KOPT-K1 (cell line): ENCODE measurements around the gene AMIGO1.

Experiments
- H3K27ac ChIP-seq: fragments of 200-600 bp; sonication (generic); 2 replicates; pipeline ENCODE4 v1.5.1; 2016; ENCODE audit warnings: antibody characterized with exemption, mild to moderate bottlenecking, low read depth, low read length; ENCODE audit not compliant: poor library complexity, severe bottlenecking
- H3K36me3 ChIP-seq: fragments of 200-600 bp; sonication (generic); 2 replicates; pipeline ENCODE4 v1.5.1; 2017; ENCODE audit warnings: antibody characterized with exemption, mild to moderate bottlenecking, low read length, moderate library complexity; ENCODE audit not compliant: insufficient read depth
- H3K9me3 ChIP-seq: fragments of 200-600 bp; sonication (generic); 2 replicates; pipeline ENCODE4 v1.5.1; 2017; ENCODE audit warnings: antibody characterized with exemption, low read length, mild to moderate bottlenecking; ENCODE audit not compliant: insufficient read depth, poor library complexity, severe bottlenecking

Gene AMIGO1

GRCh38 chr1:109523706-109524105 is 14.2 kb upstream of the AMIGO1 start:
- H3K36me3 ChIP-seq = no peaks in the 10 kb centered on the region
- no peak overlapping the region for H3K27ac ChIP-seq
- no peaks in the 10 kb centered on the region for H3K9me3 ChIP-seq

- no peaks in the 10 kb centered on the region for H3K36me3 ChIP-seq
- H3K27ac ChIP-seq = no peak overlapping the region
- H3K9me3 ChIP-seq = no peaks in the 10 kb centered on the region
These were observed 12.5 kb upstream of the AMIGO1 start for GRCh38 chr1:109522026-109522425.

- Histone ChIP-seq H3K9me3 (no peaks in the 10 kb centered on the region), H3K27ac (no peak overlapping the region), H3K36me3 (no peaks in the 10 kb centered on the region)
These were observed 11.8 kb upstream of the AMIGO1 start for GRCh38 chr1:109521002-109521951.

- H3K9me3 ChIP-seq = no peaks in the 10 kb centered on the region
- no peak overlapping the region for H3K27ac ChIP-seq
- H3K36me3 ChIP-seq = no peaks in the 10 kb centered on the region
These were observed 7.8 kb upstream of the AMIGO1 start for GRCh38 chr1:109517337-109517736.

- Histone ChIP-seq H3K9me3 (no peaks in the 10 kb centered on the region), H3K36me3 (no peaks in the 10 kb centered on the region), H3K27ac (no peak overlapping the region)
These were observed 7.3 kb upstream of the AMIGO1 start for GRCh38 chr1:109516872-109517271.

- Histone ChIP-seq H3K36me3 (no peaks in the 10 kb centered on the region), H3K27ac (no peak overlapping the region), H3K9me3 (no peaks in the 10 kb centered on the region)
These were observed 5.3 kb upstream of the AMIGO1 start for GRCh38 chr1:109514846-109515245.

- Histone ChIP-seq H3K9me3 (no peaks in the 10 kb centered on the region), H3K36me3 (no peaks in the 10 kb centered on the region), H3K27ac (no peak overlapping the region)
These were observed 3.7 kb upstream of the AMIGO1 start for GRCh38 chr1:109513110-109513710.

GRCh38 chr1:109508873-109509175 is 703 bp downstream of the AMIGO1 start:
- no peaks in the 10 kb centered on the region for H3K9me3 ChIP-seq
- no peak overlapping the region for H3K27ac ChIP-seq

GRCh38 chr1:109508001-109508872 is 1.3 kb downstream of the AMIGO1 start:
- no peaks in the 10 kb centered on the region for H3K36me3 ChIP-seq
- no peaks in the 10 kb centered on the region for H3K9me3 ChIP-seq
- no peak overlapping the region for H3K27ac ChIP-seq

More at GRCh38 chr1:109508873-109509175, 703 bp downstream of the AMIGO1 start:
- no peaks in the 10 kb centered on the region for H3K36me3 ChIP-seq

GRCh38 chr1:109504974-109505373 is 4.6 kb downstream of the AMIGO1 start:
- Histone ChIP-seq H3K9me3 (no peaks in the 10 kb centered on the region), H3K27ac (no peak overlapping the region), H3K36me3 (peaks cover 13% of the 10 kb centered on the region)

- no peaks in the 10 kb centered on the region for H3K9me3 ChIP-seq
- peaks cover 17% of the 10 kb centered on the region for H3K36me3 ChIP-seq
- H3K27ac ChIP-seq = no peak overlapping the region
These were observed 5.6 kb downstream of the AMIGO1 start for GRCh38 chr1:109503935-109504334.

GRCh38 chr1:109502364-109502851 is 7.1 kb downstream of the AMIGO1 start:
- Histone ChIP-seq H3K9me3 (no peaks in the 10 kb centered on the region), H3K27ac (peak overlapping the region; percentile 48), H3K36me3 (peaks cover 24% of the 10 kb centered on the region)

GRCh38 chr1:109501644-109502363 is 7.7 kb downstream of the AMIGO1 start:
- peaks cover 30% of the 10 kb centered on the region for H3K36me3 ChIP-seq
- H3K9me3 ChIP-seq = no peaks in the 10 kb centered on the region
- H3K27ac ChIP-seq = peak overlapping the region; percentile 48

- no peaks in the 10 kb centered on the region for H3K9me3 ChIP-seq
- H3K36me3 ChIP-seq = peaks cover 39% of the 10 kb centered on the region
- H3K27ac ChIP-seq = peak overlapping the region; percentile 48
These were observed 8.6 kb downstream of the AMIGO1 start for GRCh38 chr1:109500941-109501381.
